ENCODE measurements around the gene RNF32.

The RNF32 gene

GRCh38 chr7:156604836-156605695 lies 35.5 kb upstream of the RNF32 start:
- TF ChIP-seq SPI1 (IDR thresholded peaks at IDR 0.05; ENCODE audit: low read depth, low read length) (no peak), POLR2A (IDR thresholded peaks at IDR 0.05; ENCODE audit: low read depth, low read length) (no peak), POLR2AphosphoS5 (IDR thresholded peaks at IDR 0.05; ENCODE audit: low read depth, low read length) (no peak), POU2F2 (IDR thresholded peaks at IDR 0.05; ENCODE audit: low read depth, low read length) (no peak), PAX5 (IDR thresholded peaks at IDR 0.05; ENCODE audit: insufficient read depth, low read length, severe bottlenecking) (no peak), TAF1 (IDR thresholded peaks at IDR 0.05; ENCODE audit: low read depth, low read length) (no peak)
- FAIRE-seq (no peak), DNase-seq (ENCODE audit: insufficient read length, low spot score) (no peak)

GRCh38 chr7:156606135-156606534 lies 34.4 kb upstream of the RNF32 start:
- FAIRE-seq (no peak), DNase-seq (ENCODE audit: insufficient read length, low spot score) (no peak)
- TF ChIP-seq PAX5 (IDR thresholded peaks at IDR 0.05; ENCODE audit: insufficient read depth, low read length, severe bottlenecking), result no peak
- no peak for TF ChIP-seq TAF1 (IDR thresholded peaks at IDR 0.05; ENCODE audit: low read depth, low read length)
- no peak for TF ChIP-seq POLR2A (IDR thresholded peaks at IDR 0.05; ENCODE audit: low read depth, low read length)
- TF ChIP-seq POU2F2 (IDR thresholded peaks at IDR 0.05; ENCODE audit: low read depth, low read length), result no peak
- no peak for TF ChIP-seq POLR2AphosphoS5 (IDR thresholded peaks at IDR 0.05; ENCODE audit: low read depth, low read length)
- TF ChIP-seq SPI1 (IDR thresholded peaks at IDR 0.05; ENCODE audit: low read depth, low read length), result no peak

GRCh38 chr7:156606691-156607331 lies 33.8 kb upstream of the RNF32 start:
- DNase-seq (ENCODE audit: insufficient read length, low spot score) (no peak), FAIRE-seq (no peak)
- no peak for TF ChIP-seq TAF1 (IDR thresholded peaks at IDR 0.05; ENCODE audit: low read depth, low read length)
- no peak for TF ChIP-seq SPI1 (IDR thresholded peaks at IDR 0.05; ENCODE audit: low read depth, low read length)
- no peak for TF ChIP-seq PAX5 (IDR thresholded peaks at IDR 0.05; ENCODE audit: insufficient read depth, low read length, severe bottlenecking)
- TF ChIP-seq POLR2A (IDR thresholded peaks at IDR 0.05; ENCODE audit: low read depth, low read length), result no peak
- no peak for TF ChIP-seq POU2F2 (IDR thresholded peaks at IDR 0.05; ENCODE audit: low read depth, low read length)
- no peak for TF ChIP-seq POLR2AphosphoS5 (IDR thresholded peaks at IDR 0.05; ENCODE audit: low read depth, low read length)

GRCh38 chr7:156607332-156608172 lies 33.0 kb upstream of the RNF32 start:
- no peak for TF ChIP-seq POLR2AphosphoS5 (IDR thresholded peaks at IDR 0.05; ENCODE audit: low read depth, low read length)
- TF ChIP-seq PAX5 (IDR thresholded peaks at IDR 0.05; ENCODE audit: insufficient read depth, low read length, severe bottlenecking), result no peak
- TF ChIP-seq POLR2A (IDR thresholded peaks at IDR 0.05; ENCODE audit: low read depth, low read length), result no peak
- TF ChIP-seq POU2F2 (IDR thresholded peaks at IDR 0.05; ENCODE audit: low read depth, low read length), result no peak
- no peak for TF ChIP-seq TAF1 (IDR thresholded peaks at IDR 0.05; ENCODE audit: low read depth, low read length)
- TF ChIP-seq SPI1 (IDR thresholded peaks at IDR 0.05; ENCODE audit: low read depth, low read length), result no peak
- FAIRE-seq, result no peak
- DNase-seq (ENCODE audit: insufficient read length, low spot score), result no peak

- TF ChIP-seq TAF1 (IDR thresholded peaks at IDR 0.05; ENCODE audit: low read depth, low read length) (no peak), POU2F2 (IDR thresholded peaks at IDR 0.05; ENCODE audit: low read depth, low read length) (no peak), SPI1 (IDR thresholded peaks at IDR 0.05; ENCODE audit: low read depth, low read length) (no peak), POLR2A (IDR thresholded peaks at IDR 0.05; ENCODE audit: low read depth, low read length) (no peak), POLR2AphosphoS5 (IDR thresholded peaks at IDR 0.05; ENCODE audit: low read depth, low read length) (no peak), PAX5 (IDR thresholded peaks at IDR 0.05; ENCODE audit: insufficient read depth, low read length, severe bottlenecking) (no peak)
- no peak for DNase-seq (ENCODE audit: insufficient read length, low spot score)
Observed at GRCh38 chr7:156608173-156608478, 32.4 kb upstream of the RNF32 start.

GRCh38 chr7:156609010-156609877 lies 31.3 kb upstream of the RNF32 start:
- DNase-seq (ENCODE audit: insufficient read length, low spot score), result no peak
- no peak for FAIRE-seq
- TF ChIP-seq SPI1 (IDR thresholded peaks at IDR 0.05; ENCODE audit: low read depth, low read length) (no peak), POLR2AphosphoS5 (IDR thresholded peaks at IDR 0.05; ENCODE audit: low read depth, low read length) (no peak), PAX5 (IDR thresholded peaks at IDR 0.05; ENCODE audit: insufficient read depth, low read length, severe bottlenecking) (no peak)

More at GRCh38 chr7:156608173-156608478, 32.4 kb upstream of the RNF32 start:
- FAIRE-seq, result no peak

GRCh38 chr7:156610130-156610529 lies 30.4 kb upstream of the RNF32 start:
- FAIRE-seq (no peak), DNase-seq (ENCODE audit: insufficient read length, low spot score) (no peak)
- TF ChIP-seq POLR2AphosphoS5 (IDR thresholded peaks at IDR 0.05; ENCODE audit: low read depth, low read length) (no peak), POLR2A (IDR thresholded peaks at IDR 0.05; ENCODE audit: low read depth, low read length) (no peak), SPI1 (IDR thresholded peaks at IDR 0.05; ENCODE audit: low read depth, low read length) (no peak), POU2F2 (IDR thresholded peaks at IDR 0.05; ENCODE audit: low read depth, low read length) (no peak), PAX5 (IDR thresholded peaks at IDR 0.05; ENCODE audit: insufficient read depth, low read length, severe bottlenecking) (no peak), TAF1 (IDR thresholded peaks at IDR 0.05; ENCODE audit: low read depth, low read length) (no peak)

- DNase-seq (ENCODE audit: insufficient read length, low spot score) (no peak), FAIRE-seq (no peak)
- TF ChIP-seq POLR2A (IDR thresholded peaks at IDR 0.05; ENCODE audit: low read depth, low read length) (no peak), POLR2AphosphoS5 (IDR thresholded peaks at IDR 0.05; ENCODE audit: low read depth, low read length) (no peak), PAX5 (IDR thresholded peaks at IDR 0.05; ENCODE audit: insufficient read depth, low read length, severe bottlenecking) (no peak), POU2F2 (IDR thresholded peaks at IDR 0.05; ENCODE audit: low read depth, low read length) (no peak), SPI1 (IDR thresholded peaks at IDR 0.05; ENCODE audit: low read depth, low read length) (no peak), TAF1 (IDR thresholded peaks at IDR 0.05; ENCODE audit: low read depth, low read length) (no peak)
Observed at GRCh38 chr7:156610601-156611000, 30.0 kb upstream of the RNF32 start.

All from GM12891 (cell line).